Smooth muscle cell of the umbilical artery (primary cell): ENCODE data around the gene LMNTD1. TPM values are rescaled to one million over a fixed set of nuclear protein-coding genes. Genes with fewer than 3 reads are reported as not detected.

Experiments
- total RNA-seq: library from RNA; depleted of rRNA; stranded (reverse); fragments of >200 nt; gene quantifications from 2 replicates; pipeline ENCODE4 v1.2.3, GENCODE V29; 2014

Gene LMNTD1, protein sequence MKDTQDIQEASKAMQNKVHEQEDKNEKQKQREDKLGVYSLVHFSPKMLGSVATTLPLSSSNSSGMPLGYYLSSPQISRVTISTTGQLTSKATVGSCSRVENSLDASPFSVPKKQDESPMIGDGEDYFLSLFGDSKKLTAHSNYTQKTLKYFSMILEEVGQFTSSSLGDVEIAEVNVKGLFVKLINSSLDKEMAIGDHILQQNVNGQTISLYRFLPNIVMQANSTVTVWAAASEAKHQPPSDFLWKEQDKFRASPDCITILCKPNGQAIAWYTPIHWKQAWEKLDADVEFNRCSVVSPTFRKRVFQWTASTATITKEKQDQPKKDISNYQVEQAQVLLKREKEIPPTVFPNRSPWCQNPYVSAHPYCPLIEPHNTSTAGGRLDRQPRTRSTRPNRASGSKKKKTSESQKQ
- 0.51 TPM in 1 of 2 replicates, not detected in the other for total RNA-seq

DNA sequence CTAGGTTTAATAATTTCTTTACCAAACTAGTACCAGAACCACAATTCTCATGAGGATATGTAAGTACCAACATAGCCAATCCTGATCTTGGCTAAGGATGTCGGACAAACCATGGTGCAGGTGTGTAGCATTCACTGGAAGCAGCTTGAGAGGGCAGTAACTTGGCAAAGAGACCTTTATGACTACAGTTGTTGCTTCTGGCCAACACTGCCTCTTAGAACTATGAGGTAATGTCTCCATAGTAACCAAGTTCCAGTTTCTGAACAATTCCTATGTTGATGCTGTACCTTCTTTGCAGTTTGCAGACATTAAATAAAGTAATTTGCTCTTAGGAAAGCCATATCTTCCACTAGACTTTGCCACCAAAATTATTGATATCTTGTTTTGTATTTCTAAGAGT, at the start of gene LMNTD1:
Gene LMNTD1 (minus strand): TSS at position 186 of the 400 bp plus-strand sequence. CDS start 324 bp downstream, outside the sequence.

